Fibroblast of pulmonary artery (primary cell): ENCODE data around the gene ARHGAP10.

Source experiments
- DNase-seq: peaks from one replicate; pipeline ENCODE4 v3.0.0-alpha.2; 2010; ENCODE audit warnings: low read depth
- H3K4me3 ChIP-seq: replicated peaks from 2 replicates; pipeline ENCODE4 v1.5.1; 2011; ENCODE audit warnings: low read depth, mild to moderate bottlenecking, control low read depth, low read length, moderate library complexity
- CTCF ChIP-seq: IDR thresholded peaks from 2 replicates; pipeline ENCODE4 v1.5.1; 2011; ENCODE audit warnings: mild to moderate bottlenecking, control low read depth, low read length, inconsistent platforms; ENCODE audit errors: missing control alignments

ARHGAP10 gene

GRCh38 chr4:147717878-147718277, 14.0 kb upstream of the ARHGAP10 start:
- no peak for TF ChIP-seq CTCF
- DNase-seq: no peak
- no peak overlapping the region for H3K4me3 ChIP-seq

- peak; percentile 55 for DNase-seq
- H3K4me3 ChIP-seq: no peak overlapping the region
- no peak for TF ChIP-seq CTCF
Observed at GRCh38 chr4:147723326-147723725, 8.6 kb upstream of the ARHGAP10 start.

GRCh38 chr4:147724468-147725201, 7.3 kb upstream of the ARHGAP10 start:
- no peak overlapping the region for H3K4me3 ChIP-seq
- TF ChIP-seq CTCF: no peak
- no peak for DNase-seq

GRCh38 chr4:147725673-147726072, 6.2 kb upstream of the ARHGAP10 start:
- DNase-seq: no peak
- no peak overlapping the region for H3K4me3 ChIP-seq
- no peak for TF ChIP-seq CTCF

GRCh38 chr4:147727476-147728028, 4.3 kb upstream of the ARHGAP10 start:
- no peak overlapping the region for H3K4me3 ChIP-seq
- no peak for TF ChIP-seq CTCF
- DNase-seq: no peak

GRCh38 chr4:147730333-147730732, 1.6 kb upstream of the ARHGAP10 start:
- TF ChIP-seq CTCF: peak; percentile 3
- no peak overlapping the region for H3K4me3 ChIP-seq
- no peak for DNase-seq

GRCh38 chr4:147732518-147733235, 789 bp downstream of the ARHGAP10 start:
- no peak for DNase-seq
- no peak for TF ChIP-seq CTCF
- H3K4me3 ChIP-seq: peak overlapping the region; percentile 67
